HG02870 (cell line): Measurements from ENCODE around the gene GMDS.
A peak's percentile ranks its signal among the peaks of the same experiment; 100 is the strongest.

ENCODE experiments used
- ATAC-seq: cut with Tn5 transposase; IDR thresholded peaks from one replicate; pipeline ENCODE4 v1.9.1; 2021; ENCODE audit warnings: mild to moderate bottlenecking, moderate library complexity; ENCODE audit not compliant: unreplicated experiment

GMDS gene

DNA sequence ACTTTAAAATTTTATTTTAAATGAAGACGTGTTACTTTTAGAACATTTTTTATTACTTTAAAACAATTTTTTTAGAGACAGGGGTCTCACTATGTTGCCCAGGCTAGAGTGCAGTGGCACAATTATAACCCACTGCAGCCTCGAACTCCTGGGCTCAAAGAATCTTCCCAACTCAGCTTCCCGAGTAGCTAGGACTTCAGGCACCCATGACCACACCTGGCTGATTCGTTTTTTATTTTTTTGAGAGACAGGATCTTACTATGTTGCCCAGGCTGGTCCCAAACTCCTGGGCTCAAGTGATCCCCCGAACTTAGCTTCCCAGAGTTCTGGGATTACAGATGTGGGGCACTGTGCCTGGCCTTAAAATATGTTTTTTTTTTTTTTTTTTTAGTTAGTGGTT lies 287.7 kb downstream of the GMDS start:
- no peak for ATAC-seq

DNA sequence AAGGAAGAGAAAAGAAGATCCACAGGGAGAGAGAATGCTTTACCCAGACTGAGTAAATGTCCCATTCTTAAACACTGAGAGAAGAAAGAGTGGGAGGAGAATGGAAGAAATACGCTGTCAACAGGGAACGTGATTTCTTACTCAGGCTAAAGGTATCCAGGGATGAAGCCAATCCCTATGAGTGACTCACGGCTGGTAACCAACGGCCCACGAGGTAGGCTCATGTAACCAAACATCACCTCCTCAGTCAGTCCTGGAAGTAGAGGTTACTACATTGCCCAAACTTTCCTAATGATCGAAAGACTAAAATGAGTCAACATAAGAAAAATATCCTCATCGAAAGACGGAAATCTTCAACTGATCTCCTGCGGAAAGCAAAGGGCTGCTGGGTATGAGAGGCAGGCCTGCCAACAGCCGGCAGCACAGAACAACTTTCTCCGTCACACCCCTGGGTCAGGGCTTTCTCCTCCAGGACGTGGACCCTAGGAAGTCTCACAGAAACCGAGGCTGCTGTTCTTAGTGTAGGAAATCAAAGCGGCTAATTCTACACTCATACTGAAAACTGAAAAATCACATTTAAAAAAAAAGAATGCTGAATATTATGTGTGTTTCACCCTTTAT lies 292.6 kb downstream of the GMDS start:
- ATAC-seq, result no peak

DNA sequence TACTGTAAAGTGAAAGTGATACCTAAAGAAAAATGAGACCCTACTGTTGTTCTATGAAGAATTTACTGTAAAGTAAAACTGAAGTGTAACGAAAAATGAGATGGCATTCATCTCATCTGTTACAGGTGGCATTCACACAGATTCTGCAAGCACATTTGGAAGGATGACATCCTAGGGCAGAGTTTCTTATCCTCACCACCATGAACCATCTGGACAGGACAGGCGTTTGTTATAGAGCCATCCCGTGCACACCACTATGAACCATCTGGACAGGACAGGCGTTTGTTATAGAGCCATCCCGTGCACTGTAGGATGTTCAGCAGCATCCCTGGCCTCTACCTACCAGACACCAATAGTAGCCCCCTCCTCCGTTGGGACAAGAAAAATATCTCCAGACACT lies 294.8 kb downstream of the GMDS start:
- no peak for ATAC-seq

DNA sequence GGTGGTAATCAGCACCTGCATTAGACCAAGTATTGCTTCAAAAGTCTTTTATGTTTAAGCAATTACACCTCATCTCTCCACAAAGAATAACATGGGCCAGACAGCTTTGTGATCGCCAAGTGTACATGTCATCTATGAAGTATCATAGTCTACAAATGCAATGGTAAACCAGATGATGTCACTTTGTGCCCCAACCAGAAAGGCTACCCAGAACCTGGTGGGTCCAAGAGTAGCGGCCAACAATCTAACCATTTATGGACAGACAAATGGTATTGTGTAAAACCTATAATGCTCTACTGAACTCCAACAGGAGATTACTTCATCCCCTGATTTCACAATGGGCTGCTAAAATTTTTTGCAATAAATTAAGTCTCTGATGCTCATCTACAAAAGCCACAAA lies 295.9 kb downstream of the GMDS start:
- ATAC-seq, result no peak

DNA sequence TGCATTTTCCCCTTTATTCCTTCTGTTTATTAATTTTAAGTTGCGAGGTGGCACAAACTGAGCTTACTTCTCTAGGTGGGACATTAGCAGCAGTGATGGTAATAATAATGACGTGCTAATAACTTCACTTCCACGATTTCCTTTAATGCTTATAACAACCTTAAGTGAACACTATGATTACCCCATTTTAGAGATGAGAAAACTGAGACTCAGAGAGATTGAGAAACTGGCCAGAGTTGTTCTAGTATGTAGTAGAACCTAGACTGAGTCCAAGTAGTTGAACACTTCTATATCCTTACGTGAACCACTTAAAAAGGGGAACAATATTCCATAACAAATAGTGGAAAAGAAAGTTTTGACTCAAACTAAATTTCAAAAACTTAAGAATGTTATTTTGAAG lies 297.5 kb downstream of the GMDS start:
- ATAC-seq, result no peak

DNA sequence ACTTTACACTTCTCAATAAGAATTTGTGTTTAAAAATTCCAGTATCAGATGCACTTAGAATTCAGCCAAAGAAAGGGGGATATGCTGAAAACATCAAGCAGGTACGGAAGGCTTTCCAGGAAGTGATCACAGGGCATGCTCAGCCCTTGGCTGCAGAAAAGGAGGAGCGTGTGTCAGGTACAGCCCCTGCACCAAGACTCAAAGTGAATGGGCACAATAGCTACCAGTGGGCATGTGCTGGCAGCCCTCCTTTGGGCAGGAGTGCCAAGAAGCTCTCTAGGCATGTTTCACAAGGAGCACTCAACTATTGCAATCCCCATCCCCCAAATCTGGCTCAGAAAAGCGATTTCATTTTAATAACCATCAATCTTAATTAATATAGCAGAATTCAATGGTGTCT lies 298.8 kb downstream of the GMDS start:
- ATAC-seq, result no peak

DNA sequence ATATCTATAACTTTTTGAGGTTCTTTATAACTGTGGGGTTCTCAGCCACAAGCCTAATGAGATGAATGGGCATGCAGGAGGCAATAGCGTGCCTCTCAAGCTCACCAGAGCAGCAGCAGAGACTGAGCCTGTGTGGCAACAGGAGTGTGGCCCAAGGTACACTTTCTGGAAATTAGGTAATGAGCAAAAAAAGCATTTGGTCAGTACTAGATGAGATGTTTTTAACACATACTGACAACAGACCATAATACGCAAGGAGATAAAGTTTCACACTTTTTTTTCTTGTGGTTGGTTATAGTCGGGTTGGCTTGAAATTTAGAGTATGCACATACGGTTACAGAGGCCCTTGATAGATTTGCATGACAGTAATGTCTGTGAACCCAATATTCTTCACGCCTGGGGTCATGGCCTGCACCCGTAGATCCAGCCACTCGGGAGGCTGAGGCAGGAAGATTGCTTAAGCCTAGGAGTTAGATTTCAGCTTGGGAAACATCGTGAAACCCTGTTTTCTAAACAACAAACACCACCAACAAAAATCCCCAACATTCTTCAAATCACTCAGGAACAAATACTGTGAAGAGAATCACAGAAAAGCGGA lies 300.1 kb downstream of the GMDS start:
- no peak for ATAC-seq

DNA sequence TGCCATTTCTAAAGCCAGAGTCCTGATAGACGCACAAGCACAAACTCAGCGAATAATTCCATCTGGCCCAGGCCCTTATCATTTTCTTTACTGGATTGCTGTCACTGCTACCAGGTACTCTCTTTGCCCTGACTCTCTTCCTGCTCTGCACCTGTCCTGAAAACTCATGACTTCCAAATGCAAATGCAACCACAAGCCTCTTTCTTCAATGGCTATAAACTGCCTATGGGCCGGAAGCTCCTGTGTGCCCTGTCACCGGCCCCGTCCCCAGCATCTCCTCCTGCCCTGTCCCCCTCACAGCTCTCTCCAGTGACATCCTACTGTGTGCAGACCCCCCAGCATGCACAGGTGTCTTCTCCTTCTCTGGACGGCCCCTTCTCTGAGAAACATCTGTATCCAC lies 302.6 kb downstream of the GMDS start:
- no peak for ATAC-seq

DNA sequence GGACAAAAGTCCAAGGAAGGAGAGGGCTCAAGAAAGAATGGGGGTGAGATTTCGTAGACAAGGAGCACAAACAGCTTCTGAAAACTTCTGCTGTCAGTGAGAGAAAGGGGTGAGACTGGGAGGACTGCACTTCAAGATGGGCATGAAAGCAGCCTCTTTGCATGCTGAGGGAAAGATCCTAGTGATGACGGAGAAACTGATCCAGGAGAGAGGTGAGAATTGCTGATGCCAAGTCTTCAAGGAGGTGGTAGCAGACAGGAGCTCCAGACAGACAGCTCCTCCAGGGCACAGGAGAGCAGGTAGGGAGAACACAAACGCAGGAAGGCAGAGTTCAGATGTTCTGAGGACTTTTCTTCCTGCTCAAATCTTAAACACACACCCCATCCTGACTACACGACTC lies 303.9 kb downstream of the GMDS start:
- ATAC-seq, result no peak

DNA sequence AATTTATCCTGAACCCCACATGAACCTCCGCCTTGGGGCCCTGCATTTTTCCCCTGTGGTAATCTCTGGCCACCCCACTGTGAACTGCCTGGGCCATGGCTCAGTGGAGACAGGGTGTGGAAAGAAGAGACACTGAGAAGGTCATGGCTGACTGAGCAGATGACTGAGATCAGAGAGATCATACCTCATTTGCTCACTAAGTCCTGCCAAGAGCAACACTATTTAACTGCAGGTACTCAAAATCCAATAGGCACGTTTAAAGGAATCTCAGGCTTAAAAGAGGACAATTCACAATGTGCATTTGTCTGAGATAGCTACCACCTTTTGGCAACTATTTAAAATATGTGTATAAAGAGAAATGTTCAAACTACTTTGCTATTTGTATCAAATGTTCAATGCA lies 305.0 kb downstream of the GMDS start:
- peak; percentile 75 for ATAC-seq

DNA sequence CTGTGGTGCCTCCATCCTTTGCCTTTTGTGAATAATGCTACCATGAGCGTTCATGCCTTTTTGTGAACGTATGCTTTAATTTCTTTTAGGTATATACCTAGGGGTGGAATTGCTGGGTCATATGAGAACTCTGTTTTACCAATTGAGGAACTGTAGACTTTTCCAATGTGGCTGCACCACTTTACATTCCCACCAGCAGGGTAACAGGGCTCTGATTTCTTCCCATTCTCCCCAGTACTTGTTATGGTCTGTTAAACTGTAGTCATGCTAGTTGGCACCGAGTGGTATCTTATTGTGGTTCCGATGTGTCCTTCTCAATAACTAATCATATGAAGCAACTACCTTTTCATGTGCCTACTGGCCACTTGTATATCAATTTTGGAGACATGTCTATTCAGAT lies 312.1 kb downstream of the GMDS start:
- no peak for ATAC-seq

DNA sequence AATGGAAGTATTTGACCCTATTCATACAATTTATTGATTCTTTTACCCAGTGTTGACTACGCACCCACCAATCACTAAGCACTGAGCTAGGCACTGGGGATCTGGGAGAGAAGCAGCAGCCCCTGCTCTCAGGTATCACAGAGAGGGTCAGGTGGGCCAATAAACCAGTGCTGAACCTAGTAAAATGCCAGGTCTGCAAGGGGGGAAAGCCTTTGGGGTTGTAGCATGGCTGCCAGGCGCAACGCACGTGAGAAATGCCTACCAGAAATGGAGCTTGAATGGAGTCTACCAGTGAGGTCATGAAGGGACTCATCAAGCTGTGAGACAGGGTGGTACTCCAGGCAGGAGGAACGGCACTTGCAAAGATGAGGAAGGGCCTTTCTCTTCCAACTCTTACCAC lies 313.6 kb downstream of the GMDS start:
- ATAC-seq, result no peak

DNA sequence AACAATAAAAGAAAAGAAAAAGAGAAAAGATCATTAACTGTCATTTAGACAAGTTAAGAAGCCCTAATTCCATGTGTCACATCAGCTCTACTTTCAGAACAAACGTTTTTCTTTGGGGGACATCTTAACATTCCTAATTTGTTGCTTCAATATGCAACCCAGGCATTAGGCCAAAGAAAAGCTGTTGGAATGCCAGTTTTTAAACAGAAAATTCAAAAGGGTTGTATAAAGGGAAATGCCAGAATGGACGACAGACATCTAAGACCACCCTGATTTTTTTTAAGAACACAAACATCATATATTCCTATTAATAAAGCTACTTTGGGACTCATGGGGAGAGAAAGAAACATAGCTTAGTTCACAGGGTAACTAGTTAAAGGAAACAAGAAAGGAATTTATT lies 315.0 kb downstream of the GMDS start:
- no peak for ATAC-seq

DNA sequence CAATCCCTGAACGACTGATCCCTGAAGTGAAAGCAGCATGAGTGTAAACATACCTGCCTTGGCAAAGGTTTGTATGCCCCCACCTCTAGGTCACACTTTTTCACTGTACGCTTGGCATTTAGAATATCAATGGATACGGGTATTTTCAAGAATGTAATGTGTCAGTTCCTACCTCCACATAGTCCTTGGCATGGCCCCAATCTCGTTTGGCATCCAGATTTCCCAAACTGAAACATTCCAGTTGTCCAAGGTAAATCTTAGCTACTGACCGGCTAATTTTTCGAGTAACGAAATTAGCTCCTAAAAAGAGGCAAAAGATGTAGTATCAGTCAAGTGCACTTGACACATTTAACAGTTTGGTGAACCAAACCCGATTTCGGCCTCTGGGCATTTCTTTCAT lies 315.5 kb downstream of the GMDS start:
- ATAC-seq, result no peak

DNA sequence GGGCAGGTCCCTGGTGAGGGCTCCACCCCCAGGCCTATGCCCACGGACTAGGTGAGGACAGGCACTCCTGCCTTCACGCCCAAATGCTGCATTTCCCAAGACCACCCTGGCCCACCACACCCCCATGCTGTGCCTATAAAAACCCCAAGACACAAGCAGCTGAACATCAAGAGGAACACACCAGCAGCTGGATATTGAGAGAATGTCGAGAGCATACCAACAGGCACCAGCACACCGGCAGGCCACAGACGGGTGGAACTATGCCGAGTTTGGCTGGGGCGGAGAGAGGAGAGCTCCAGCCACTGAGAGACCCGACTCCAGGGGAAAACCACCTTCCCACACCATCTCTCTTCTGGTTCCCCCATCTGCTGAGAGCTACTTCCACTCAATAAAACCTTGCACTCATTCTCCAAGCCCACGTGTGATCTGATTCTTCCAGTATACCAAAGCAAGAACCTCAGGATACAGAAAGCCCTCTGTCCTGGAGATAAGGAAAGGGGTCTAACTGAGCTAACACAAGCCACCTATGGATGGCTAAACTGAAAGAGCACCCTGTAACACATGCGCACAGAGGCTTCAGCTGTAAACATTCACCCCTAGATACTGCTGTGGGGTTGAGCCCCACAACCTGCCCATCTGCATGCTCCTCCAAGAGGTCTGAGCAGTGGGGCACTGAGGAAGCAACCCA lies 319.5 kb downstream of the GMDS start:
- no peak for ATAC-seq

DNA sequence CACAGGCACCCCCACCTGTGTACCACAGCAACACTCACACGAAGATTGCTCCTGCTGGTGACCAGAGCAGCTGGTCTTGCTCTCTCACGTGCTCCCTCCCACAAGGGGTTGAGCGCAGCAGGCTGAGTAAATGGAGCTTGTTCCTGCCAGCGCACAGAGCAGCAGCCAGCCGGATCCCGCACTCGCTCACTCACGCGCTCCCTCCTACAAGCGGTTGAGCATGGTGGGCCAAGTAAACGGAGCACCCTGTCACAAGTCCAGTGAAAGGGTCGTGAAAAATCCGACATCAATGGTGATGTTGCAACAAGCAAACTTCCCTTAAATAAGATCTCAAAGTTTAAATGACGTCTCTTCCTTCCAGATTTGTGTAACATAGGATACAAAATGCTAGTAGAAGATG lies 322.0 kb downstream of the GMDS start:
- no peak for ATAC-seq

DNA sequence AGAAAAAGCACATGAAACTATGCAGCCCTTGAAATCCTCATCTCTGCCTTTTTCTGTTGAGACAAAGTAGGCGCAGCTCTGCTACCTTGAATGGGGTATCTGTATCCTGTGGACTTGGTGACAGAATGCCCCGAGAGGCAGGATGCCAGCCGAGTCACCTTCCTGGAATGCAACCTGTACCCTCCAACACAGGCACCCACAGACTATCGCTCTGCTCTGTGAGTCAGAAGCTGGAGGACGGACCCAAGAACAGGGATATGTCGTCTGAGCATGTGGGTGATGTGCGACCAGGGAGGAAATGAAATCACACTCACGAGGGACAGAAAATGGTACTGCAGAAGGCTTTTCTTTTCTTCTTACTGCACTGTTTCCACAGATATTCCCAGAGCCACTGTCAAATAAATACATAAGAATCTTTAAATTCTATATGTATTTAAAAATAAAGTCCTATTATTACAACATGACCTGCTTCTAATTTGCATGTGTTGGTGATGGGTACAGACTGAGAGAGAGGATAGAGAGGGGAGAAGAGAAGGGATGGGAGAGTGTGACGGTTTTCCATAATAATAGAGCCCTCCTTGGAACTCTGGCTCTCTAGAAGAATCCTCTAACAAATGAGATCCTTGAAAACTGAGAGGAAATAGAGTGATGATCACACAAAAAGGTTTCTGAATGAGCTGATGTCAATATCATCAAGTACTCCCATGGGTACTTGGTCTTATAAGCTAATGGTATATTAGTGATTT lies 327.6 kb downstream of the GMDS start:
- no peak for ATAC-seq

DNA sequence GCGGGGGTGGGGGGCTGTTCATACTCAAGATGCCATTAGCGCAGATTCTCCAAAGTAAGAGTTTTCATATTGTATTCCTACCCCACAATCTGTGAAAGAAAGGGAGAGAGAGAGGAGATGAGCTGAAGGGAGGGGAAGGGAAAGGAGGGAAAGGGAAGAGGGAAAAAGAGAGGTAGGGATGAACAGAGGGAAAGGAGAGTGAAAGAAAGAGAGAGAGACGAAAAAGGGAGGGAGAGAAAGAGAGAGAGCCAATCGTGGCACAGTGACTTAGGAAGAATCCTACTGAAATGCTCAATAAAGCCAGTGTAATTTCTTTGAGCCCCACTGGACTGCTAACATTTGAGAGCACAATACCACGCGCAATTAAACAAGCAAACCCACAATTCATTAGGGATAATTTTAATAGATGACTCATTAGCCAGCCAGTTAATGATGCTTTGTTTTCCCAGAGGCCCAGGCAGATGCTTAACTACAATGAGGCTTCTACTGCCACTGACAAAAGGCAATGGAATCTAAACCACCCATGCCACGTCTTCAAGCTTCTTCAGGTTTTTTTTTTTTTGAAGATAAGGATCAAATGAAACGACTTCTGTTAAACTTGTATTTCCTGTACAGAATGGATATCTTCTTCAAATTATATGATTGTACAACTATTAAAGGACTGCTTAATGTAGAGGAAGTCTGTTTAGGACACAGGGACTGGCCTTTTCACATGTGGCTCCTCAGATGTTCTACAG lies 328.9 kb downstream of the GMDS start:
- no peak for ATAC-seq

DNA sequence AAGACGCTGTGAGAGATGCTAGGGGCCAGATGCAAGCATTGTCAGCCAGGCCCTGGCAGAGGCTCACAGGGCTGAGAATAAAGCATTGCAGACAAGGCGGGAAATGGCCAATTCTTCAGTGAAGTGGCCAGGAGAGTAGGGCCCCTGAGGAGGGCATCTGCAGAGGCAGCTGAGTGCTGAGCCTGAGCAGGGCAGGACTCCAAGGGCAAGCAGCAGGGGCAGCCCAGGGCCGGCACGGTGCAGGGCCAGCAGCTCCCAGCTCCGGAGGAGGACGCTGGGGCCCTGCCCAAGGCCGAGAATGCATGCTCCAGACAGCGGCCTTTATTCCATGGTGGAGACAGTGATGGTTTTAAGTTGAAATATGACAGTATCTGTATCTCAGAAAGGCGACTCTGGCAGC lies 330.2 kb downstream of the GMDS start:
- no peak for ATAC-seq

DNA sequence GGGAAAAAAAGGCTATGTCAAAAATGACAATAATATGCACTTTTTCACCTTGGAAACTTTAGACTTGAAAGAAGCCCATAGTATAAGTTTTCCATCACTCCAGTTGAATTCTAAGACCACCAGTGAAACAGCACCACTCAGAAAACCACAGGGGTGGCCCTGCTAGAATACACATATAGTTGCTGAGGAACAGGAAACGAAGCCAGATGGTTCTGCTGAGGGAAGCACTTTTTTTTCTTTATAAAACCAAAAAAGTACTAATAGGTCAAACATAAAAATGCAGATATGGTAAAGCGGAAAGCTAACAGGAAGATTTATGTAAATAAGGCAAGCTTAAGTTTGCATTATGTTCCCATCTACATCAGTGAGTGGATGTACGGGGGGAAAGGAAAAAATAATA lies 331.8 kb downstream of the GMDS start:
- ATAC-seq, result no peak

DNA sequence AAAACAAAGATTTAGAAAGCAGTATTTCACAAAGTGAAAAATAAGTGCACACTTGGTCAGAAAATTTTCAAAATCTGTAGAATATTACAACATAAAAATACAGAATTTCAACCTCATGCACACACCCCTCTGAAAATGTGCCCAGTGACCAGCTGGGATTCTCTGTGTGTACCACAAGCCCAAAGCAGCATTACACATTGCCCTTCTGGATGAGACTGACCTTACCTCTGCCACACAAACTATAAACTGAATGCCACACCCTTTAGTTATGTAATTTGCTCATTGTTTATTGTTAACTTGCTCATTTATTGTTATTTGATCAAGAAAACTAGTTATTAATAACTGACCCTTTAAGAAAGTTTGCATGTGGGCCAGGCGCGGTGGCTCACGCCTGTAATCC lies 332.7 kb downstream of the GMDS start:
- no peak for ATAC-seq
